Activated CD8-positive, alpha-beta T cell treated with anti-CD3 and anti-CD28 coated beads, Interleukin-2, amount 10 ng/mL, durations not matched to agents 7 days and 5 days (primary cell): Measurements from ENCODE around the gene SWT1. TPM values are rescaled to one million over a fixed set of nuclear protein-coding genes. Genes with fewer than 3 reads are reported as not detected.

Source experiments
- ATAC-seq: fragments of 150-1000 bp; cut with Tn5 transposase; one replicate; pipeline ENCODE4 v1.10.0; 2021; ENCODE audit warnings: moderate library complexity
- CTCF ChIA-PET: fragments of 350-600 bp; sonication (Branson Sonifier 250); formaldehyde crosslinking; loops from one replicate; lab custom pipeline; 2021; ENCODE audit warnings: antibody characterized with exemption; lab: Charles Lee
- POLR2A ChIA-PET: fragments of 350-600 bp; sonication (Branson Sonifier 250); formaldehyde crosslinking; loops from one replicate; lab custom pipeline; 2021; ENCODE audit warnings: antibody characterized with exemption; lab: Charles Lee
- DNase-seq: peaks from one replicate; pipeline ENCODE4 v3.0.0-alpha.2; 2020
- H3K27ac Mint-ChIP-seq: one replicate; pipeline ENCODE4 v1.8.0; 2021; ENCODE audit warnings: mild to moderate bottlenecking, mixed read lengths
- H3K27me3 Mint-ChIP-seq: one replicate; pipeline ENCODE4 v1.8.0; 2021; ENCODE audit warnings: low read depth, mixed read lengths
- H3K36me3 Mint-ChIP-seq: one replicate; pipeline ENCODE4 v1.8.0; 2021; ENCODE audit warnings: low read depth, mixed read lengths
- H3K4me1 Mint-ChIP-seq: one replicate; pipeline ENCODE4 v1.8.0; 2021; ENCODE audit warnings: low read depth, mixed read lengths
- H3K4me3 Mint-ChIP-seq: one replicate; pipeline ENCODE4 v1.8.0; 2021; ENCODE audit warnings: mild to moderate bottlenecking, mixed read lengths
- H3K9me3 Mint-ChIP-seq: one replicate; pipeline ENCODE4 v1.8.0; 2022; ENCODE audit warnings: mixed read lengths; ENCODE audit not compliant: insufficient read depth
- total RNA-seq, 2 experiments: library from RNA; stranded (reverse); gene quantifications; one replicate each; pipeline ENCODE4 v1.2.3, GENCODE V29; 2021

SWT1 gene
- total RNA-seq, 2 experiments from 2014 or later = 2.1 to 2.2 TPM

DNA sequence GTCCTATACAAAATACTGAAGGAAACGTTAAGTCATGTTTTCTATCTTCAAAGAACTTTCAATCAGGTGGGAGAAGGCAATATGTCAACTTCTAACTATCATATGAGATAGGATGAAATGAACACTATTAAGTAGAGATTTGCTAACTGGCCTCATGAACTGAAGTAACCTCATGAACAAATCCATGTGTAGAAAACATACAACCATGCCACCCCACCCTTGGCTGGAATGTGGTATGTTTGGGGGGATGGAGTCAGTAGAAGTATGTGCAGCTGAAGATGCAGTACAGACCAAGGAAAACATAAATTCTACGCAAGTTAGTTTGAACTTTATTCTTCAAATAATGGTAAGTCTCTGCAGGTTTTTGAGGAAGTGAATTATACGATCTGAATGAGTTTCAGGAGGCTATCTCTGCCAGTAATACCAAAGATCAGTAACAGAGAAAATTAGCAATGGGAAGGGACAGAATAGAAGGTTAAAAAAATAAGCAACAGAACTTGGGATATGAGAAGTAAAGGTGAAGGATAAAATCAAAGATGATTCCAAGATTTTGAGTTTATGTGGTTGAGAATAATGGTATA lies 4.7 kb upstream of the SWT1 start:
- CTCF ChIA-PET = interaction anchor here (1.0 kb wide), 1 partner anchor 18 kb away, joined by 3 read pairs; no protein-coding TSS in a partner anchor
- no peak overlapping the region for H3K4me3 Mint-ChIP-seq
- peaks cover 24% of the 10 kb centered on the region for H3K4me1 Mint-ChIP-seq
- H3K36me3 Mint-ChIP-seq = peaks cover 24% of the 10 kb centered on the region
- no peaks in the 10 kb centered on the region for H3K27me3 Mint-ChIP-seq
- no peak overlapping the region for H3K27ac Mint-ChIP-seq
- POLR2A ChIA-PET = no interaction called here
- DNase-seq = no peak
- H3K9me3 Mint-ChIP-seq = no peaks in the 10 kb centered on the region
- ATAC-seq = no peak

- H3K27me3 Mint-ChIP-seq = no peaks in the 10 kb centered on the region
- peaks cover 42% of the 10 kb centered on the region for H3K4me1 Mint-ChIP-seq
- H3K9me3 Mint-ChIP-seq = no peaks in the 10 kb centered on the region
- ChIA-PET CTCF (interaction anchor here (1.6 to 9.1 kb wide), 2 partner anchors 11 to 14 kb away, joined by 3 to 136 read pairs; no protein-coding TSS in a partner anchor), POLR2A (interaction anchor here (1.4 kb wide), 1 partner anchor 15 kb away, joined by 4 read pairs; no protein-coding TSS in a partner anchor)
- no peak for DNase-seq
- no peak for ATAC-seq
- H3K4me3 Mint-ChIP-seq = peak overlapping the region; percentile 99
- no peak overlapping the region for H3K27ac Mint-ChIP-seq
- H3K36me3 Mint-ChIP-seq = peaks cover 8% of the 10 kb centered on the region
Observed at GRCh38 chr1:185154912-185155513, 2.0 kb upstream of the SWT1 start.

DNA sequence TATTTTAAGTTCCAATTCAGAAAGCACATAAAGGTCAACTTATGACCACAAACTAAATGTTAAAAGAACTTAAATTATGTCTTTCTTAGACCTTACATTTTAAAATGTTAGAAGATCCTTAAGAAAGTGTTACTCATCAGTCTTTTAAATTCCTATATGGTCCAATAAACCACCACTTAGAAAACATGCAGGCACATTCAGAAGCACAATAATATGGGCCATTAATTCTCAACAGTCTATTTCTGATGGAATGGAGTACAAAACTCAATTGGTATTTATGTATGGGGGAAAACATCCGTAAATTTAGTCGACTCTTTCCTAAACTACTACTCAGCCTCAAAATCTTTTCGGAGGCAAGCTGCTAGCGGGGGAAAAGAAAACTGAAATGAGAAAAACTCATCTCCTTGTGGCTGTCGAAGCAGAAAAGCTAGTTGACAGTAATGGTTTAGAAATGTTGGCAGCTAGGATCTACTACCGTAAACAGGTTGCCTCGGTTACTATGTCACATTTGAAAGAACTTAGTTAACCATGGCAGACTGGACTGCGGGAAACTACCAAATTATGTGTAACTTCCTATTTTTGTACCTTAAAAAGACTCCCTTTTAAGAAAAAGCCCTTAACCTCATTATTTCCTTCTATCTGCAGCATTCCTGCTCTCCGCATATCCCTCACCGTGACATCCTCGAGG lies 1.2 kb upstream of the SWT1 start:
- Mint-ChIP-seq H3K9me3 (no peaks in the 10 kb centered on the region), H3K27ac (peak overlapping the region; percentile 93), H3K4me1 (peaks cover 45% of the 10 kb centered on the region), H3K27me3 (no peaks in the 10 kb centered on the region), H3K4me3 (peak overlapping the region; percentile 99), H3K36me3 (peaks cover 4% of the 10 kb centered on the region)
- POLR2A ChIA-PET = interaction anchor here (0.6 to 1.4 kb wide), 4 partner anchors 12 to 158 kb away, joined by 3 to 4 read pairs (median 3); no protein-coding TSS in a partner anchor
- no peak for DNase-seq
- no peak for ATAC-seq
- CTCF ChIA-PET = interaction anchor here (1.6 to 9.1 kb wide), 2 partner anchors 12 to 13 kb away, joined by 3 to 136 read pairs; no protein-coding TSS in a partner anchor

- H3K4me1 Mint-ChIP-seq = peaks cover 49% of the 10 kb centered on the region
- peaks cover under 1% of the 10 kb centered on the region for H3K36me3 Mint-ChIP-seq
- H3K27ac Mint-ChIP-seq = peak overlapping the region; percentile 98
- H3K27me3 Mint-ChIP-seq = no peaks in the 10 kb centered on the region
- ATAC-seq = peak; percentile 48
- no peaks in the 10 kb centered on the region for H3K9me3 Mint-ChIP-seq
- DNase-seq = no peak
- ChIA-PET CTCF (interaction anchor here (1.6 to 9.1 kb wide), 3 partner anchors 12 to 525 kb away, joined by 3 to 136 read pairs (median 6); no protein-coding TSS in a partner anchor), POLR2A (interaction anchor here (0.6 to 1.4 kb wide), 5 partner anchors 11 to 1138 kb away, joined by 3 to 4 read pairs (median 3); no protein-coding TSS in a partner anchor)
- H3K4me3 Mint-ChIP-seq = peak overlapping the region; percentile 99
Observed at GRCh38 chr1:185156288-185156853, 596 bp upstream of the SWT1 start.

DNA sequence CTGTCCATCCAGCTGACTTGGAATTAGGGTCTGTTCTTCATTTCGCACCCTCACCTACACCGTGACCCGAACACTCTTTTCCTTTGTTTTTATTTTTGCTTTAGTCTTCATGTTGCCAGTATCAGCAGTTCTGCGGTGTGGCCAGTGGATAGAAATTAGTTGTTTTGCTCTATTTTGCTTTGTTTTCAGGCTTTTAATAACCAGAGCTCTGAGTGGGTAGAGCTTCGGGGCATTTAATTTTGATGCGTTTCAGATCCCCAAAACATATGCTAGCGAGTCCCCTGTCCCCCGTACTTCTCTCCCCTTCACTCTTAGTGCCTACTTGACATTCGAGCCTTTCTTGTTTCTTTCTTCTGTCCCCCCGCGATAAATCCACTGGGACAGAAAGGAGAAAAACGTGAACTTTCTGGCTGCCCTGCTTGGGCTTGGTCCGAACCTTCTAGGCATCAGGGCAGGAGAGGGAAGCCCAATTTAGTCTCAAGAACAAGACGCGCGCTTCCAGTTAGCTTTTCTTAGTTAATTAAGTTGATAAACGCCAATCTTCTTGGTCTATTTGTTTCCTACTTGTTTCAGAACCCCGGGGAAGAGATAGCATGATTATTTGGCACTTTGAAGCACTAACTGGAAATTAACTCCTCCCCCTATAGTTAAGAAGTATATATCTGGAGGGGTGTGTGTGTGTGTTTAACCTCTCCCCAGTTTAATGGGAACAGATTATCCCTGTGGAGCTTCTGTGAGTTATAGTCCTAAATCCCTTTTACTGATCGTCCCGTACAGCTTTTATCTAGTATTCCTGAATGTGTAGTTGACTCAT lies 839 bp downstream of the SWT1 start:
- peak; percentile 27 for DNase-seq
- no peak for ATAC-seq
- H3K9me3 Mint-ChIP-seq = no peaks in the 10 kb centered on the region
- H3K36me3 Mint-ChIP-seq = no peaks in the 10 kb centered on the region
- H3K27me3 Mint-ChIP-seq = no peaks in the 10 kb centered on the region
- H3K4me1 Mint-ChIP-seq = peaks cover 51% of the 10 kb centered on the region
- H3K4me3 Mint-ChIP-seq = peak overlapping the region; percentile 99
- ChIA-PET CTCF (interaction anchor here (0.9 to 9.1 kb wide), 6 partner anchors 11 to 523 kb away, joined by 3 to 136 read pairs (median 3); partner anchors contain the start of gene RNF2), POLR2A (interaction anchor here (0.6 to 1.2 kb wide), 5 partner anchors 112 to 404 kb away, joined by 3 to 5 read pairs (median 4); partner anchors contain the start of genes IVNS1ABP and RNF2)
- H3K27ac Mint-ChIP-seq = peak overlapping the region; percentile 98

- no peak for ATAC-seq
- Mint-ChIP-seq H3K4me1 (peaks cover 47% of the 10 kb centered on the region), H3K27me3 (no peaks in the 10 kb centered on the region), H3K27ac (no peak overlapping the region), H3K36me3 (no peaks in the 10 kb centered on the region), H3K9me3 (no peaks in the 10 kb centered on the region), H3K4me3 (no peak overlapping the region)
- no peak for DNase-seq
- ChIA-PET POLR2A (interaction anchor here (1.2 kb wide), 1 partner anchor 113 kb away, joined by 4 read pairs; the partner anchor contains the start of gene RNF2), CTCF (interaction anchor here (2.6 to 9.1 kb wide), 2 partner anchors 10 to 522 kb away, joined by 6 to 136 read pairs; no protein-coding TSS in a partner anchor)
Observed at GRCh38 chr1:185158800-185159199, 1.8 kb downstream of the SWT1 start.

DNA sequence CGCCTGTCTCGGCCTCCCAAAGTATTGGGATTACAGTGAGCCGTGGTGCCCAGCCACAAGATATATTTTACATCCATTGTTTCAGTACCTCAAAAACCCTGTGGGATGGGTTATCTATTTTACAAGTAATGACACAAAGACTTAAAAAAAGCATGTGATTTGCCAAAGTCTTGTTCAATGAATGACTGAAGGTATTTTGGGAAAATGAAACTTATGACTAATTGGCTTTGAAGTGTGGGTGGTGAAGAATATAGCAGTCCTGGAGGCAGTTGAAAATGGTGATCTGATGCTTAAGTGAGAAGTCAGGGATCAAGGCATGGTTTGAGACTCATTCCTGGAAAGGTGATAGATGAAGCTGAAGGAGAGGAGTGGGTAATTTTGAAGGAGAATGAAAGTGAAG lies 3.0 kb downstream of the SWT1 start:
- H3K4me1 Mint-ChIP-seq = peaks cover 41% of the 10 kb centered on the region
- no peak for DNase-seq
- H3K27ac Mint-ChIP-seq = no peak overlapping the region
- no peaks in the 10 kb centered on the region for H3K9me3 Mint-ChIP-seq
- ChIA-PET POLR2A (no interaction called here), CTCF (interaction anchor here (9.1 kb wide), 1 partner anchor 9 kb away, joined by 136 read pairs; no protein-coding TSS in a partner anchor)
- no peaks in the 10 kb centered on the region for H3K27me3 Mint-ChIP-seq
- ATAC-seq = no peak
- H3K36me3 Mint-ChIP-seq = no peaks in the 10 kb centered on the region
- H3K4me3 Mint-ChIP-seq = no peak overlapping the region

DNA sequence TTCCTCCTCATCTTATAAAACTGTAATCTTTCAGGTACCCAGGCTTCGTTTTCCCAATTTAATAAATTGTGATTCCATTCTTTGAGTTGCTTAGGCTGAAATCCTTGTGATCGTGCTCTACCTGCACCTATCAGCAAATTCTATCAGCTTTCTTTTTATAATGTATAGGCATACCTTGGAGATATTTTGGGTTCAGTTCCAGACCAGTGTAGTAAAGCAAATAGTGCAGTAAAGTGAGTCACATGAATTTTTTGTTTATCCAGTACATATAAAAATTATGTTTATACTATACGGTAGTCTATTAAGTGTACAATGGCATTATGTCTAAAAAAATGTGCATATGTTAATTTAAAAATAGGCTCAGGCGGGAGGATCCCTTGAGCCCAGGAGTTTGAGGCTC lies 5.5 kb downstream of the SWT1 start:
- CTCF ChIA-PET = interaction anchor here (9.1 kb wide), 1 partner anchor 6 kb away, joined by 136 read pairs; no protein-coding TSS in a partner anchor
- Mint-ChIP-seq H3K9me3 (no peaks in the 10 kb centered on the region), H3K36me3 (no peaks in the 10 kb centered on the region), H3K4me3 (no peak overlapping the region), H3K27me3 (no peaks in the 10 kb centered on the region), H3K27ac (no peak overlapping the region), H3K4me1 (peaks cover 40% of the 10 kb centered on the region)
- DNase-seq (no peak), ATAC-seq (no peak)
- POLR2A ChIA-PET = no interaction called here

- Mint-ChIP-seq H3K27ac (no peak overlapping the region), H3K4me3 (no peak overlapping the region), H3K4me1 (peaks cover 23% of the 10 kb centered on the region), H3K27me3 (no peaks in the 10 kb centered on the region), H3K9me3 (no peaks in the 10 kb centered on the region), H3K36me3 (no peaks in the 10 kb centered on the region)
- DNase-seq (no peak), ATAC-seq (no peak)
- POLR2A ChIA-PET = no interaction called here
- CTCF ChIA-PET = interaction anchor here (1.0 kb wide), 1 partner anchor 504 kb away, joined by 3 read pairs; no protein-coding TSS in a partner anchor
Observed at GRCh38 chr1:185166106-185166505, 9.1 kb downstream of the SWT1 start.

DNA sequence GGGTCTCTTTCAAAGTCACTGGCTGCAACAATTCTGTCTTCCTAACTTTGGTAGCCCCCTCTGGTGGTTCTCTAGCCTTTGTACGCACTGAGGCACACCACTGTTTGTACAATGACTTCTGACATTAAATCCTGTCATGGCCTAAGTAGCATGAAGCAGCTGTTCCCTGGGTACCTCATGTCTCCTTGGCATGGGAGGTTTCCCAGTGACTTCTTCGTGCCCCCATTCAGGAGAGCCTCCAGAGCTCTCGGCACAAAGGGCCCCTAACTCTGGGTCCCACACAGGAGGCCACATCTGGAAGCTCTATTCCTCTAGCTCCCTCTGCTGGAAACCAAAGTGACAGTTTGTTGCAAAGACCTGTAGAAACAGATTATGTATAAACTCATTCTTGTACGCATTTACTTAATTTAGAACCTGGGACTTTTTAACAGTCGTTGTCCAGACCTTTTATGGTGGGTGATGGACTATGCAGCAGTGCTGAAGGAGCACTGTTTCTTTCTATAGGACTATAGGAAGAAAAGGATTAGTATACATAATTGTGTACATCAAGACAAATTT lies 13.4 kb downstream of the SWT1 start:
- CTCF ChIA-PET = interaction anchor here (0.6 to 4.2 kb wide), 83 partner anchors 9 to 556 kb away, joined by 3 to 136 read pairs (median 4); partner anchors contain the start of genes EDEM3, IVNS1ABP, NIBAN1 and RNF2
- DNase-seq (peak; percentile 65), ATAC-seq (peak; percentile 93)
- Mint-ChIP-seq H3K27me3 (no peaks in the 10 kb centered on the region), H3K27ac (no peak overlapping the region), H3K9me3 (no peaks in the 10 kb centered on the region), H3K4me3 (peak overlapping the region; percentile 13), H3K4me1 (peaks cover 13% of the 10 kb centered on the region), H3K36me3 (no peaks in the 10 kb centered on the region)
- POLR2A ChIA-PET = interaction anchor here (0.7 kb wide), 1 partner anchor 14 kb away, joined by 4 read pairs; no protein-coding TSS in a partner anchor
